ENCODE measurements around the gene SMR3B.

The SMR3B gene

DNA sequence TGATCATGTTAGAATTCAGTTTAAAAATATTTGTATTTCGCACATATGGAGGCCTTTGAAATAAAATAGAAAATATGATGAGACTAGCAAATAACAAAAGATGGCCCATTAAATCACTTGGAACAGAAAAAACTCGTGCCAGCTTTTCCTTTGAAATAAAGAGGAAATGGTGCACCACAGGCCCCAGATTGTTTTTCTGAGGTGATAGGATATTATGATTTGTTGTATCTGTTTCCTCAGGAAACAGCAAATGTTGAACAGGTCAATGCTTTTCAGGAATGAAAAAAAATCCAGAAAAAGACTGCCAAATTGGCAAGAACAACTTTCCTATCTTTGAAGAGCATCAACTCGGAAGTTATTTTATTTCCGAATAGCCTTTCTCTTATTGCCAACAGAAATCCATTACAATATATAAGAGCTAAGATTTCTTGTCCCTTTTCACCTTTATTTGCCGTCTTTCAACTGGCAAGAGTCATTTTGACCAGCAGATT lies at the start of gene SMR3B:
Gene SMR3B, plus strand, starts transcription at position 441 of the 491 bp plus-strand sequence. CDS start 1,380 bp downstream, outside the sequence.
- DNase-seq (ENCODE audit: low read depth) = no peak

- DNase-seq (ENCODE audit: low read depth) = no peak
These were observed 48.2 kb upstream of the SMR3B start, which contains the start of gene CABS1 for GRCh38 chr4:70334681-70335080. CABS1 (plus strand) TSS chr4:70334981; CDS start chr4:70335040, 59 bp downstream.

DNA sequence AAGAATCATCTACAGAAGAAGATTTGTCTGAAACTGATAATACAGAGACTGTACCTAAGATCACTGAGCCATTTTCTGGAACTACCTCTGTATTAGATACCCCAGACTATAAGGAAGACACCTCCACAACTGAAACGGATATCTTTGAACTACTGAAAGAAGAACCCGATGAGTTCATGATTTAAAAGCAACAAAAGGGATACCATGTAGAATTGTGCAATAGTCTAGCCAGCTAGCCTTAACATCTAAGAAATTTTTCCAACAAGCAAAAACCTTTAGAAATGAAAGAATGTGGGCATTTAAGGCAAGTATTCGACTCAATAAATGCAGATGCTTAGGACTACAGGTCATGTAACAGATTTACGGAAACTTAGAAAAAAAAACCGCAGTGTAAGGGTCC lies 46.9 kb upstream of the SMR3B start:
- no peak for DNase-seq (ENCODE audit: low read depth)

- DNase-seq (ENCODE audit: low read depth) = no peak
These were observed 45.0 kb upstream of the SMR3B start for GRCh38 chr4:70337886-70338420.

GRCh38 chr4:70356185-70356584 lies 26.7 kb upstream of the SMR3B start:
- DNase-seq (ENCODE audit: low read depth) = no peak

- DNase-seq (ENCODE audit: low read depth) = no peak
These were observed 23.7 kb upstream of the SMR3B start for GRCh38 chr4:70359115-70359661.

DNA sequence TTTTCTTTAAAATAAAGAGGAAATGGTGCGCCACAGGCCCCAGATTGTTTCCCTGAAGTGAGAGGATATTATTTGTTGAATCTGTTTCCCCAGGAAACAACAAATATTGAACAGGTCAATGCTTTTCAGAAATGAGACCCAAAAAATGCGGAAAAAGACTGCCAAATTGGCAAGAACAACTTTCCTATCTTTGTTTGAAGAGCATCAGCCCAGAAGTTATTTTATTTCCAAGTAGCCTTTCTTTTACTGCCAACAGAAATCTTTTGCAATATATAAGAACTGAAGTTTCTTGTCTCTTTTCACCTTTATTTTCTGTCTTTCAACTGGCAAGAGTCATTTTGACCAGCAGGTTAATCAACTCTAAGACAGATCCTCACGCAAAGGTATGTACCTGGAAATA lies 22.5 kb upstream of the SMR3B start, which contains the start of gene SMR3A:
Gene SMR3A, plus strand, starts transcription at position 301 of the 400 bp plus-strand sequence. CDS start 1,356 bp downstream, outside the sequence.
- DNase-seq (ENCODE audit: low read depth) = no peak

DNA sequence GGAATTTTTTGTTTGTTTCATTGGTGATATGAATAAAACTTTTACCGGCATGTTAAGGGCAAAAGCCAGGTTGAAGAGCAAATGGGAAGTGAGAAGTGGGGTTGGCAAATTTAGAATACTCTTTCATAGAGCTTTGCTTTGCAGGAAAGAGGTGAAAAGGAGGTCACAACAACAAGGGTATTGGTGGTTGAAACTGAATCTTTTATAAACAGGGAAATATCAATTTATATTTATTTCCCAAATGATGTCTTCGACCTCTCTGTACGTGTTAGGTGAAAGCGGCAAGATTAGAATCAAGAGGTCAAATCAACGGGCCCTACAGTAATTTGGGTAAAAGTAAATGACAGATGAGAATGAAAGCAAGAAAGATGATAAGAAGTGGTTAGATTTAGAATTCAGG lies 18.9 kb upstream of the SMR3B start:
- DNase-seq (ENCODE audit: low read depth) = no peak

DNA sequence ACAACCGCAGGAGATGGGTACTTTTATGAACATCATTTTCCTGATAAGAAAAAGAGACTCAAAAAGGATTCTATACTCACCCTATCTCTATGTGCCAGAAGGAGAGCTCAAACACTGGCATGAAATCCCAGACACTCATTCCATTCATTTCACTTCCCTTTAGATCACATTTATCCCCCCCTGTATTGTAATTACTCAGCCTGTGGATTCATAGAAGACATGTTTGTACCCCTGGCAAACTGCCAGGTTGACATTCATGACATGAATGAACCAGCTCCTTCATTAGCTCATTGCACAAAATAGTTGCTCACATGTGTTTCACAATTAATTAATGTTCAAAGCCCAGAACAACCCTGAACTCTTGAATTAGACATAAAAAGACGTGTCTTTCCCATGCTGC lies 17.5 kb upstream of the SMR3B start:
- DNase-seq (ENCODE audit: low read depth) = no peak

DNA sequence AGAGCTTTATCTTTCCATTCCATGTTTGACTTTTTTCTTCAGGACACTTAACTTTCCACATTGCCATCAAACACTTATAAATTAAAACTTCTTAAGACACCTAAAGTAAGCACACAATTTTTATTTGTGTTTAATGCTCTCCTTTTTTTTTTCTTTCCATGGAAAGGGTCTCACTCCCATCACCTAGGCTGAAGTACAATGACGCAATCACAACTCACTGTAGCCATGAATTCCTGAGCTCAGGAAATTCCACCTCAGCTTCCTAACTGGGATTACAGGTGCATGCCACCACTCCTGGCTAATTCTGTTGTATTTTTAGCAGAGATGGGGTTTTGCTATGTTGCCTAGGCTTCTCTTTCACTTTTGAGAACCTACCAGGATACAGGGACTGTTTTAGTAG lies 15.1 kb upstream of the SMR3B start:
- no peak for DNase-seq (ENCODE audit: low read depth)

- no peak for DNase-seq (ENCODE audit: low read depth)
These were observed 10.9 kb upstream of the SMR3B start for GRCh38 chr4:70371987-70372386.

GRCh38 chr4:70372760-70373159 lies 10.2 kb upstream of the SMR3B start:
- DNase-seq (ENCODE audit: low read depth) = no peak

- DNase-seq (ENCODE audit: low read depth) = no peak
These were observed 2.4 kb upstream of the SMR3B start for GRCh38 chr4:70380578-70380977.

DNA sequence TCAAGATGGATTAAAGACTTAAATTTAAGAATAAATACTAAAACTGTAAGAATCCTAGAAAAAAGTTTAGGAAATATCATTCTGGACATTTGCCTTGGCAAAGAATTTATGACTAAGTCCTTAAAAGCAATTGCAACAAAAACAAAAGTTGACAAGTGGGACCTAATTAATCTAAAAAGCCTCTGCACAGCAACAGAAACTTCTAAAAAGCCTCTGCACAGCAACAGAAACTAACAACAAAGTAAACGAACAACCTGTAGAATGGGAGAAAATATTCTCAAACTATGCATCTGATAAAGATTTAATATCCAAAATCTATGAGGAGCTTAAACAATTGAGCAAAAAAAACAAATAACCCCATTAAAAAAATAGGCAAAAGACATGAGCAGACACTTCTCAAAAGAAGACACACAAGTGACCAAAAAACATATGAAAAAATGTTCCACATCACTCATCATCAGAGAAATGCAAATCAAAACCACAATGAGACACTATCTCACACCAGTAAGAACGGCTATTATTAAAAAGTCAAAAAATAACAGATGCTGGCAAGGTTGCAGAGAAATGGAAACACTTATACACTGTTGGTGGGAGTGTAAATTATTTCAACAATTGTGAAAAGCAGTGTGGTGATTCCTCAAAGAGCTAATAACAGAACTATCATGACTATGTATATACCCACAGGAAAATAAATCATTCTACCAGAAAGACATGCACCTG lies 9.3 kb downstream of the SMR3B start:
- no peak for DNase-seq (ENCODE audit: low read depth)

GRCh38 chr4:70397580-70397979 lies 14.6 kb downstream of the SMR3B start, which contains the start of gene OPRPN:
OPRPN (plus strand) TSS chr4:70397940; CDS start chr4:70399286, 1,346 bp downstream.
- DNase-seq (ENCODE audit: low read depth) = no peak

DNA sequence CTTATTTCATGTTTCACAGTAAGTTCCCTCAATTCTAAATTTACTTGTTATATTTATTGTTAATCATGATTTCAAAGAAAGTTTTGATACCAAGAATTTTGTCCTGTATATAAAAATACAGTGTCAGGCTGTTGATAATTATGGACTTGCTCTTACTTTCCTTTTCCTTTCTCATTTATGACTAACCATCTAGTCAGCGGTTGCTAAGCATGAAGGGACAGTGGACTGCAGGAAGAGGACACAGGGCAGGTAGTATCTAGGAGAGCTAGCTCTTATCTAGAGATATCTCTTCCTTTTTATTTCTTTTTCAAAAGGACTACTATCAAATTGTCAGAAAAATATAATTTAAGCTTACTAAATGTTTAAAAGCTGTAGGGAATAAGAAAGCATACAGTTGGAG lies 16.4 kb downstream of the SMR3B start:
- no peak for DNase-seq (ENCODE audit: low read depth)

GRCh38 chr4:70402762-70403161 lies 19.8 kb downstream of the SMR3B start:
- no peak for DNase-seq (ENCODE audit: low read depth)

- DNase-seq (ENCODE audit: low read depth) = no peak
These were observed 22.8 kb downstream of the SMR3B start for GRCh38 chr4:70405765-70406164.

DNA sequence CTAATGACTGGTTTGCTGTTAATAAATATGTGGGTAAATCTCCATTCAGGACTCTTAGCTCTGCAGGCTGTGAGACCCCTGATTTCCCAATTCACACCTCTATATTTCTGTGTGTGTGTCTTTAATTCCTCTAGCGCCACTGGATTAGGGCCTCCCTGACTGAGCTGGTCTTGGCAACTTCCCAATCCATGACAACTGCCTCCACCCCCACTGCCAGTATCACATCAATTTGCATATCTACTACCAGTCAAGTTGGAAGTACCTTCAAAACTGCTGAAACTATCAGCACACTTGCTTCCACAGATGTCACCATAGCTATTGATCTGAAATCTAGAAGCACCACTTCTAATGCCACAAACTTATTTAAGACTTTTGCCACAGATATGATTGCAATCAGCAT lies 42.4 kb downstream of the SMR3B start:
- no peak for DNase-seq (ENCODE audit: low read depth)

- DNase-seq (ENCODE audit: low read depth) = no peak
These were observed 43.9 kb downstream of the SMR3B start for GRCh38 chr4:70426789-70427188.

DNA sequence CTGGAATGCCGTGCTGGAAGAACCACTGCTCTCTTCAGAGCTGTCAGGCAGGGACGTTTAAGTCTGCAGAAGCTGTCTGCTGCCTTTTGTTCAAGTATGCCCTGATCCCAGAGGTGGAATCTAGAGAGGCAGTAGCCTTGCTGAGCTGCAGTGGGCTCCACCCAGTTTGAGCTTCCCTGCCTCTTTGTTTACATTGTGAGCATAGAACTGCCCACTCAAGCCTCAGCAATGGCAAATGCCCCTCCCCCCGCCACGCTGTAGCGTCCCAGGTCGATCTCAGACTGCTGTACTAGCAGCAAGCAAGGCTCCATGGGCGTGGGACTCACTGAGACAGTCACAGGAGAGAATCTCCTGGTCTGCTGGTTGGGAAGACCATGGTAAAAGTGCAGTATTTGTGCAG lies 54.3 kb downstream of the SMR3B start:
- no peak for DNase-seq (ENCODE audit: low read depth)

Measured in non-pigmented ciliary epithelial cell (primary cell).